ENCODE results near the gene MAP7D1.

GRCh38 chr1:36223996-36224536 lies 68.1 kb downstream of the MAP7D1 start, which contains the start of gene THRAP3:
- no peak for TF ChIP-seq CTCF (IDR thresholded peaks at IDR 0.05; ENCODE audit: insufficient read depth, low read length, poor library complexity, severe bottlenecking)
- no peak for TF ChIP-seq EZH2phosphoT487 (conservative IDR thresholded peaks at IDR 0.05; ENCODE audit: low read length)

Data from SU-DHL-6 (cell line).